Inflammatory macrophage treated with lipopolysaccharide for 1 hour (primary cell): ENCODE results near the gene NEFH.
A peak's percentile ranks its signal among the peaks of the same experiment; 100 is the strongest.

ENCODE experiments used
- DNase-seq, 2 donors: peaks; one replicate each; pipeline ENCODE4 v3.0.0-alpha.2; 2020 to 2022

The NEFH gene

DNA sequence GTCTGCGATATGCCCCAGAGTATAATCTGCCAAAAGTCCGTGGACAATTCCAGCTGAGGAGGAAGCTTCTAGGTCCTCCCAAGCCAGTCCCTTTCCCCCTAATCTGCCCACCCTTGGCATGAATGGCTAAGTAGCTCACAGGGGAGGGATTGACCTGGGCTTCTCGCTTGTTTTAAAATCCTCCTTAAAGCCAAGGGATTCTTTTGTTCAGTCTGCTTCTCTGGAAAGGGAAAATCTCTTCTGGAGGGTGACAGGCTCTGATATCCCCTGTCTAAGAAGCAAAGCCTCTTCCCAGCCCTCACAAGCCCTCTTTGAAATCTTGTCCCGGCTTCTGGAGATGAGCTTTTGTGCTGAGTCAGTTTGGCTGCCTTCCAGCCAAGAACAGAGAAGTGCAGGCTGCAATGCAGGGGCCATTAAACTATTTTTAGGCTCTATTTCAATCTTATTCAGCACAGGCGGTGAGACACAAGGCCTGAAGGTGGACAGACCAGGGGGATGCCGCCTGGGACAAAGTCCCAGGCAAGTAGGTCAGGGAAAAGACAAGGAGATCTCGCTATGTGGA is 23.9 kb downstream of the NEFH start:
- DNase-seq, result no peak

DNA sequence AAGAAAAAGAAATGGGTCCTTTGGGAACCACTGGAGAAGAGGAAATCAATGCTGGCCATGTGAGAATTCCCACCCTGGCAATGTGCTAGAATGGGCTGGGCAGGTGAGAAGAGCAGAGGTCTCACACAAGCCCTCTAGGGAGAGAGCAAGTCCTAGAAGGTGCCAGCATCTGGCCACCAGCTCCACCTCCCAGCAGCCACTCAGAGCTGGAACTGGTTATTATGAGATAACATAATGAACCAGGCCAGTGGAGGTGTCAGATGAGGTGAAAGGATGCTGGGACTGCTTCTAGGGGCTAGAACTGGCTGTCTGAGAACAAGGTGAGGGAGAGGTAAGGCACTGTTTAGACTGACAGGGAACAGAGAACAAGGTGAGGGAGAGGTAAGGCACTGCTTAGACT is 29.3 kb downstream of the NEFH start:
- DNase-seq, result no peak

DNA sequence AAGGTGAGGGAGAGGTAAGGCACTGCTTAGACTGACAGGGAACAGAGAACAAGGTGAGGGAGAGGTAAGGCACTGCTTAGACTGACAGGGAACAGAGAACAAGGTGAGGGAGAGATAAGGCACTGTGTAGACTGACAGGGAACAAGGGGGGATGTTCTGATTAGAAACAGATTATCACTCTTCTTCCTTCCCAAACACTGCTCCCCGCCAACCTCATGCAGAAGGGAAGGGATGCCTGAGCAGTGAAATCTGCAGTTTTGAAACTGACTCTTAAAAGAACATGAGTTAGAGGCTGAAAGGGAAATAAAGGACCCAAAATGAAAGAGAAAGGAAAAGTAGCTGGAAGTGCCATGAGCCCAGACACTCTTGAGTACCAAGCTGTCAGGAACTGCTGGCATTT is 29.8 kb downstream of the NEFH start:
- no peak for DNase-seq

DNA sequence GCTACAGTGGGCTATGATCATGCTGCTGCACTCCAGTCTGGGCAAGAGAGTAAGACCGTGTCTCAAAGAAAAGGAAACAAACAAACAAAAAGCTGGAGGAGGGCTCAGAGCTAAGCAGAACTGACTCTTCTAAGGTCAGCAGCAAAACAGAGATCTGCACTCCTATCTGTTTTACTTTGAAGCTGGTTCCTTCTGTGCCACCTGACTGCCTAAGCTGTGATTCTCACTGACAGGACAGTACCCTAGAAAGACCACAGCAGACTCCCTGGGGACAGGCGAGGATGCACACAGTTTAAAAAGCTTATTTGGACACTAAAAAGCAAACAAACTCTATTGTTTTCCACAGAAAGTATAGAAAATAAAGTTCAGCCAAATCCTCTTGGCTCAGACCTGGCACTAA is 30.5 kb downstream of the NEFH start:
- no peak for DNase-seq

DNA sequence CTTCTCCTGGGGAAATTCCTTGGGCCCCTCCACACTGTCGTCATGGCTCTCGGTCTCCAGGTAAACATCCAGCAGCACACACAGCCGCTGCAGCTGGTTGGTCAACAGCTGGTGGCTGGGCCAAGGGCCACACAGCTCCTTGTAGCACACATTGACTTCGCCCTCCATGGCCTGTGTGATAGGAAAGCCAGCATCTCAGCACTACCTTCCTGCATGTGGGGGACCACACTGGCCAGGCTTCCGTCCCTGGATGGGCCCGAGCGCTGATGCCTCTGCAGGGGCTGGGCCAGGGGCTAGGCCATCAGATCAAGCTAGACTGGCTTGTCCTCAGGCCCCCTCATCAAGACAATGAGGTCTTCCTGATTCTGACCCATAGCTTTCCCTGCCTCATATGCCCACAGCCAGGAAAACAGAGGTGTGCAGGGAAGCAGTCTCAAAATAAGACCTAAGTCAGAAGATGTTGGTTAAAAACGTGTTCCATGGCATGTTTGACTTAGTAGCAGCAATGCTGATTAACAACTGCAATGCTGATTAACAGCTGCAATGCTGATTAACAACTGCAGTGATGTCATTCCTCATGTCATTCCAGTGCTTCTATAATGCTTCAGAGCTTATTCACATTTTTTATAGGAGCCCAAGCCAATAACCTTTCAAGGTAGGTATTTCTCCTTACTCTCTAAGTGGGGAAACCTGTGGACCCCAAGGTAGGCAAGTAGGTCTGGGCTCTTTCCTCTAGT is 31.3 kb downstream of the NEFH start:
- no peak for DNase-seq

DNA sequence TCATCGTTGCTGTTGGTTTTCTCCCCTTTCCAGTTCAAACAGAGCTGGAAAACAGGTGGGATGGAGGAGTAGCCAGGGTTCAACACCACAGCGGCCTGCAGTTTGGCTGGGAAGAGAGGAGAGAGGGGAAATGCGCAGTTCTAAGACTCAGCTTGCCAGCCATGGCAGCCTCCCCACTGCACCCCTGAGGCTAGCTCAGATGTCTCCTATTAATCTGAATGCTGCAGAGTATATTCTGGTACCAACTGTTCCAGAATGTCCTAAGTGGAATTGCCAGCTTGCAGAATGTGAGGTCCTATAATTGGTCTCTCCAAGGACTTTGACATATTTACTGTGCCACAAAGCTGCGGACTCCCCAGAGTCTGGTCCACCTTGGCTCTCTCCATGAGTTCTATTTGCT is 32.0 kb downstream of the NEFH start:
- DNase-seq, result no peak

DNA sequence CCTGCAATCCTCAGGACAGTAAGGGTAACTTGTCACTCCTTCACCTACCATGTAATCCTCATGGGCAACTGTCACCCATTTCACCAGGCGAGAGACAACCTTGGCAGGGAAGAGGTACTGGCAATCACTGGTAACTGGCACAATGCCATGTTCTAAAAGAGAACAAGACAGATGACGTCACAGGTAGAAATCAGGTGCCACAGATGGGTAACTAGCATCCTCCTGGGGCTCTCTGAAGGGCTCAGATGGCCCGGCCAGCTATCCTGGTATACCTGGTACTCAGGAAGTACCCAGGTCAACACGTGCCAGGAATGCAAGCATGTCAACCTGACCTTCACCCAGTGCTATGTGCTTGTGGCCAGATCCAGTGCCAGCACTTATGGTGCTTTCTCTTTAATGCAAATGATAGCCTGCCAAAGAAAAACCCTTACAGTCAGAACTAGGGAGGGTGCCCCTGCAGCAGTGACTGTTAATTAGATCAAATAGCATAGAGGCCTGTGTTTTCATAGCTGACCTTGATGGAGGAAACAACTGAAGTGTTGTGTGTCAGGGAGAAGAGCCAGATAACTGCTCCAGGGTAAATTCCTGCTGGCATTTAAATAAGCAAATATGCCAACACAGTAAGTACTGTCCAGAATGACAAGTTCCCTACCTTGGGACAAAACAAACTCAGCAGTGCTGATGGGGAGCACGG is 37.3 kb downstream of the NEFH start:
- DNase-seq, result no peak

DNA sequence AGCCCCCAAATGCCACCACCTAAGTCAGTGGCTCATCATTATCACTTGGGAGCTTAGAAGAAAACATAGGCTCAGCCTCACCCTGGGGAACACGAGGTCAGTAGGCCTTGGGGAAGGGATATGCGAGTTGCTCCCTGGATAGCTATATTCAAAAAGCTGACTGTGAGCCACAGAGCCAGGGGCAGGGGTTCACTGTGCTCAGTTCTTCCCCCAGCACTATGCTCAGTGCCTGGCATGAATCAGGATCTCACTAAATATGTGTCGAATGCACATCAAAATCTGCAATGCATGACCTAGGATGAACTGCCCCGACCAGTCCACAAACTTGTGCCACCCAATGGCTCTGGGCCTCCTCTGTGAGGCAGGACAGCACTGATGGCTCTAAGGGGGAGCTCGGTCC is 38.4 kb downstream of the NEFH start:
- DNase-seq, result no peak

DNA sequence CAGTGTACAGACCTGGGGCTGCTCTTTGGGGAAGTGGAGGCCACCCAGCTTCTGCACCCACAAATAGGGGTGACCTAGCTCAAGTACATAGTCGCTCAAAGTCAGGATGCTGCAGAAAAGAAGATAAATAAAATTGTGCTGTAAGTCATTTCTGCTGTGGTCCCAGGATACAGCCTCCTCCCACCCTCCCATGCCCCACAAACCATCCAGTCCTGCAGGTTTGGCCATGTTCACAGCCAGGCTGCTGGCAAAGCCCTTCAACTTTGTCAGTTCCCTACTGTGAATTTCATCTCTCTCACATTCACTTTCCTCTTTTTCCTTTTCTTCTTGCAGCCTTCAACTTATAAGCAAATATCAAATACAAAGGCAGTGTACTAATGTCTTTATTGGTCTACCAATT is 40.0 kb downstream of the NEFH start:
- DNase-seq, result no peak

DNA sequence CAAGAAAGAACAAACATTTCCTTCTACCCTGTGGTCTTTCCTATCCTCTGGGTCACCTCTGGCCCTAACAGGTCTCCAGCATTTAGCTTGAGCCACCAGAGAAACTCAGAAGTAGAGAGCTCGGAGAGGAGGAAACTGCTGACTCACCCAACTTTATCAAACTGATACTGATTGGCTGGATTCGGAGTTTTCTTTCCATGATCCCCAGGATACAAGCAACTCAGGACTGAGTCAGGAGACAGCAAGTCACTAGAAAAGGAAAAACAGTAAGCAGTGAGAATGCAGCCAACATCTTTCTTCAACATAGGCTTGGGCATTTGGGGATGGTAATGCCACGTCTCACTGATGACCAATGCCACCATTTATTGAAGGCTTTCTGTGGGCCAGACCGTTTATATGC is 40.8 kb downstream of the NEFH start:
- no peak for DNase-seq

DNA sequence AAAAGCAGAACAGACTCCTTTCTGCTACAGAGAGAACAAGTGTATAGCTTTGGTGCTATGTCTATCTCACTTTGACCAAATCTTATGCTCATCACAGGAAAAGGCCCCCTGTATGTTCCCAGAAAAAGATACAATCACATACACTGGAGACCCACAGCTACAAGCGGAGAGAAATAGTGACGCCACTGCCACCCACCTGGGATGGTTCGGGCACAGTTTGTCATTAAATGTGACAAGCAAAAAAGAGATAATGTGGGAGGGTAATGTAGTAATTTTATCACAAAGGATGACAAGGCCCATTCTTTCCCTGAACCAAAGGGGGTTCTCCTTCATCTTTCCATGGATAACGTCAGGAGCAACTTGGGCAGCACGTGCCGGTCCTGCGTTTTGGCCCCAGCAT is 41.5 kb downstream of the NEFH start:
- DNase-seq, result no peak

DNA sequence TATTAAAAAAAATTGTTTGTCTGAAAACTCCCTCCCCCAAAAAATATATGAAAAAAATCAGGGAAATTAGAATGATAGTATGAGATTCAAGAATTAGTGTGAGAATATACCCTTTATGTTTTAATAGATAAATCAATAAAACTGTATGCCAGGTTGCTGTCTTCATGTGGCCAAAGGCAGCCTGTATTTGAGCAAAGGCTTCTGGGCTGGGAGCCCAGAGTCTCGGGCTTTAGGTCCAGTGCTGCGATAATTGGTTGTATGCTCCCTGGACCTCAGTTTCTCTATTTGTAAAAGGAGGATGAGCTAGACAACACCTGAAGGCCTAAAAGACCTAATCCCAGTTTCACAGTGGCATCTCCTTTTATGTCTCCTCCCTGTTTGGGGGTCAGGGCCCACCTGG is 43.7 kb downstream of the NEFH start:
- no peak for DNase-seq

DNA sequence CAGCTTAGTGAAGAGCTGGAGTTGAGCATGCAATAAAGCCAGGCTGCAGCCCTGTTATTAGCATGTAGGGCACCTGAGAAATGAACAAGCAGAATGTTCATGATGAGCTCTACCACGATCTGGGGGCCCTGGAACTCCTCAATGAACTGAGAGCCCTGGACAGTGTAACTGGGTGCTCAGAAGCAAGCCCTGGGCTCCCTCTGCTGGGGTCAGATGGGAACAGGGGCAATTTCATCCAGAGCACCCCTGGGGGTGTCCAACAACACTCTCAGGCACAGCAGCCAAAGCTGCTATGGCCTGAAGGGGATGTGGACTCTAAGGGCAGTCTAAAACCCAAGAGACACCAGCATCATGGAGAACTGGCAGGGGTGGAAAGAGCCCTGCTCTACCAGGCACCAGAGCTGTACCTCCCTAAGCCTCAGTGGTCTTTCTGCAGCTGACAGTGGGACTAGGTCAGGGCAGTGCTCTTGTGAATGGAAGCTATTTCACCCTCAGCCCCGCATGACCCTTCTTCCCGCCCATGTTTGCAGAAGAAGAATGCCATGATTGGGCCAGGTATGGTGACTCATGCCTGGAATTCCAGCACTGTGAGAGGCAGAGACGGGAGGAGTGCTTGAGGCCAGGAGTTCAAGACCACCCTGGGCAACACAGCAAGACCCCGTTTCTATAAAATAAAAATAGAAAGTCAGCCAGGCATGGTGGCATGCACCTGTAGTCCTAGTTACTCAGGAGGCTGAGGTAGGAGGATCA is 44.6 kb downstream of the NEFH start:
- DNase-seq, result peak; percentile 13 to 32

DNA sequence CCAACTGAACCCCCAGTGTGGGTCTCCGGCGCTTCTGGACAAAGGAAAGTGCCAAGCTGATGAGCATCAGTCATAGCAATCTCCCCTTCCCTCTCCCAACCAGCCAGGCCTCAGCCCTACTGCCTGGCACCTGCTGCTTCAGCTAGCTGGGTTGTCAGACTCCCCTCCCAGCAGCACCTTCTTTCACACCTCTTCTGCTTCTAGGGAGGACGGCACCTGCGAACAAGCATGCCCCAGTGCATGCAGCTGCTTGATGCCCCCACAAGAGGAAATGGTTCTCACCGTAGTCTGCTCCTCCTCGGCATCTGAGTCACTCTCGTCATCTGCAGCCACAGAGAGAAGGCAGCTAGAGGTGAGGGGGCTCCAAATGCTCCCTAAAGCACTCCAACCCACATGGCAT is 48.1 kb downstream of the NEFH start:
- DNase-seq, result no peak

DNA sequence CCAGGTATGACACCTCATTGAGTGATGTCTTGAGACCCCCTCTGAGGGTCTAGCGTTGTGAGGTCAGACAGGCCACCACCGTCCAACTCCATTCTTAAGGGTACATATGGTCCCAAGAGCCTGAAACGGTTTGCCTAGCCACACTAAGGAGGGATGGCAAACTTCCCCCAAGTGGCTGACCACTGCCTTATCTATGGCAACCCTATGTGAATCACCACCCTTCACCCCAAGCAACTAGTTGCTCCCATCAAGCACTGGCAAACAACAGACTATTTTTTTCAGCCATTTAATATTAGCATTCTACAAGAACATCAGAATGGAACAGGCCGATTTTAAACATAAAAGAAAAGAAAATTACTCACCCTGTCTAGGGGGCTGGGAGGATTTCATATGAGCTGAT is 50.7 kb downstream of the NEFH start:
- DNase-seq, result no peak

DNA sequence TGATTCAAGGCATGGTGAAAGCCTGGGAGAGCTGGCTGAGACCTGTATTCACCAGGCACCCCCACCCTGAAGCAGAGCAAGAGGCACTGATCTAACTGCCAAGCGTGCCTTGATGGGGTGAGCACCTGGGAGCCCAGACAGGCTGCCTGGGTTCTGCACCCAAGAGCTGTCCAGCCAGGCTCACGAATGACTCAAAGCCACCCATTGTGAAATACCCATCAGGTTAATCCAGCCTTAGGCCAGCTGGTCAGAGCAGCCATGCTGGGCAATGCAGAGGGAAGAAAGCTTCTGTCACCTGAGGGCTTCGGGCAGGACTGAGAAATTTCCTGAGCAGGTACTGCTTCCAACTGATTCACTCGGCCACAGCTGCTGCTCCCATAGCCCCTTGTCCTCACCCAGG is 51.4 kb downstream of the NEFH start:
- no peak for DNase-seq

DNA sequence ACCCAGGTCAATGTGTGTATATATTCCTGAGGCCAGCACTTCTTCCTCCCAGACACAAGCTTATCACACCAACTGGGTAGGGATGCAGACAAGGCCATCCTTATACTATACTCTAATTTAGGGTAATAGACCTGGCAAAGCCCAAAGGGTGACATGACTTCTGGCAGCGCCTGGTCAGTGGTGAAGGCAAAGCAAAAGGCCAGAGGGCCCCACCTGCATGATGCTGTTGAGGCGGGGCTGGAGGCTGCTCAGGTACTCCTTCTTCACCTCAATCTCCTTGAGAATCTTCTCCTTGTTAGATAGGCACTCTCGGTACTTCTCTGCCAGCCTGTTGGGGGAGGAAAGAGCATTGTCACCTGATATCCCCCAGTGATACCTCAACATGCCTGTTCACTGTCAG is 56.4 kb downstream of the NEFH start:
- DNase-seq, result no peak

DNA sequence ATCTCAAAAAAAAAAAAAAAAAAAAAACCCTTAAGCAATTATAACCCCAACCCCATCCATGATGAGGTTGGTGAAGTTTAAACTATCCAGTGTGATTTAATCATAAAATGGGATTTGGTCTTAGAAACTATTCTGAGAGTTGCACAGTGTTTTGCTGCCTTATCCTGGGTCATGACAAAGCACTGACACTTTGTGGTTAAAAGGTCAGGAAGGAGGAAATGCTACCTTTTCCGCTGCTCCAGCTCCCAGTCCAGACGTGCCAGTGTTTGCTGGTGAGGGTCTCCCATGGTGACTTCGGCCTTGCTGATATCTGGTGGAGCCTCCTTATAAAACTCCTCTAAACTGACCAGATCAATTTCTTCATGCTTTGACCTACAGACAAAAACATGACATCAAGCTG is 59.1 kb downstream of the NEFH start:
- DNase-seq, result no peak
